HUES64 (cell line): Measurements from ENCODE around the gene SUGCT.
"Not testable (repeated sequence)": the region's sequence is repeated elsewhere in the genome, so short reads cannot be mapped to it uniquely, and the experiment has no call there.

Source experiments
- H3K27ac ChIP-seq: 2 replicates; pipeline ENCODE4 v1.7.0; 2013; ENCODE audit warnings: low read depth, low read length, inconsistent platforms
- H3K27me3 ChIP-seq: 2 replicates; pipeline ENCODE4 v1.6.1; 2013; ENCODE audit warnings: mild to moderate bottlenecking, low read length; ENCODE audit not compliant: insufficient read depth
- H3K36me3 ChIP-seq: 2 replicates; pipeline ENCODE4 v1.6.1; 2013; ENCODE audit warnings: mild to moderate bottlenecking, low read length; ENCODE audit not compliant: insufficient read depth
- H3K4me1 ChIP-seq: 2 replicates; pipeline ENCODE4 v1.6.1; 2013; ENCODE audit warnings: mild to moderate bottlenecking, low read length, moderate library complexity; ENCODE audit not compliant: insufficient read depth
- H3K4me3 ChIP-seq: 2 replicates; pipeline ENCODE4 v1.5.1; 2013; ENCODE audit warnings: mild to moderate bottlenecking, low read length, moderate library complexity
- H3K9ac ChIP-seq: 2 replicates; pipeline ENCODE4 v1.6.1; 2013; ENCODE audit warnings: mild to moderate bottlenecking, low read depth, low read length
- H3K9me3 ChIP-seq: 2 replicates; pipeline ENCODE4 v1.6.1; 2013; ENCODE audit warnings: low read depth, low read length; ENCODE audit not compliant: insufficient read depth
- WGBS: fragments of 150-250, 120-280 bp; methylation state at CpG from one replicate; pipeline ENCODE4 v1.1.7; 2013; ENCODE audit warnings: missing lambda C conversion rate; 5-methylcytosine and 5-hydroxymethylcytosine counted together

SUGCT gene

GRCh38 chr7:40139891-40140290, 5.1 kb downstream of the SUGCT start:
- H3K27me3 ChIP-seq: peaks cover 14% of the 10 kb centered on the region
- not testable (repeated sequence) for H3K36me3 ChIP-seq, H3K27ac ChIP-seq, H3K9ac ChIP-seq, H3K4me3 ChIP-seq, H3K4me1 ChIP-seq, H3K9me3 ChIP-seq
- 95% methylated on average over 13 of the region's 13 CpGs for WGBS

DNA sequence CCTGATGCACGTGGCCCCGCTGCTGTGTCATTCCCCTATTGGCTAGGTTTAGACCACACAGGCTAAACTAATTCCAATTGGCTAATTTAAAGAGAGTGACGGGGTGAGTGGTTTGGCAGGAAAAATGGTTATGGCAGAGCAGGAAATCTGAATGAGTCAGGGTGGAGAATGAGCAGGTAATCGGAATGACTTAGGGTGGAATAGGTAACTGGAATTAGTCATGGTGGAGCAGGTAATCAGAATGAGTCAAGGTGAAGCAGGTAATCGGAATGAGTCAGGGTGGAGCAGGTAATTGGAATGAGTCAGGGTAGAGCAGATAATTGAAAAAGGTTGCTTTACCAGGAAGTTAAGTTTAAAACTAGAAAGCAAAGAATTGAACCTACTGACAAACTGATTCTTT, 7.1 kb downstream of the SUGCT start:
- peaks cover 14% of the 10 kb centered on the region for H3K9me3 ChIP-seq
- H3K4me3 ChIP-seq, H3K9ac ChIP-seq, H3K4me1 ChIP-seq, H3K27me3 ChIP-seq, H3K27ac ChIP-seq, H3K36me3 ChIP-seq: not testable (repeated sequence)
- 94% methylated on average over 5 of the region's 5 CpGs for WGBS

GRCh38 chr7:40145596-40146130, 10.9 kb downstream of the SUGCT start:
- H3K4me1 ChIP-seq, H3K27ac ChIP-seq, H3K9ac ChIP-seq, H3K4me3 ChIP-seq, H3K36me3 ChIP-seq, H3K27me3 ChIP-seq: not testable (repeated sequence)
- peaks cover 25% of the 10 kb centered on the region for H3K9me3 ChIP-seq
- 95% methylated on average over 3 of the region's 3 CpGs for WGBS

GRCh38 chr7:40147371-40148246, 12.8 kb downstream of the SUGCT start:
- Histone ChIP-seq H3K9ac (no peak overlapping the region), H3K27ac (no peak overlapping the region), H3K27me3 (no peaks in the 10 kb centered on the region), H3K4me1 (peaks cover 10% of the 10 kb centered on the region; the same call in 1 of the 2 replicates), H3K9me3 (peaks cover 25% of the 10 kb centered on the region), H3K36me3 (no peaks in the 10 kb centered on the region), H3K4me3 (no peak overlapping the region)
- WGBS: 96% methylated on average over 19 of the region's 19 CpGs

DNA sequence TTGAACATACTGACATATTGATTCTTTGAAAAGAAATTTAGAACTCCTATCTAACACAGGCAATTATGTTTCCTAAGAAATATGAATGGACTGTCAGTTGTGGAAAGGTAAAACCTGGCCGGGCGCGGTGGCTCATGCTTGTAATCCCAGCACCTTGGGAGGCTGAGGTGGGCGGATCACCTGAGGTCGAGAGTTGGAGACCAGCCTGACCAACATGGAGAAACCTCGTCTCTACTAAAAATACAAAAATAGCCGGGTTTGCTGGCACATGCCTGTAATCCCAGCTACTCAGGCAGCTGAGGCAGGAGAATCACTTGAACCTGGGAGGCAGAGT, 13.4 kb downstream of the SUGCT start:
- not testable (repeated sequence) for H3K9ac ChIP-seq, H3K27me3 ChIP-seq, H3K4me1 ChIP-seq, H3K27ac ChIP-seq, H3K36me3 ChIP-seq, H3K4me3 ChIP-seq
- WGBS: 95% methylated on average over 7 of the region's 7 CpGs
- H3K9me3 ChIP-seq: peaks cover 25% of the 10 kb centered on the region

GRCh38 chr7:40148671-40149070, 13.9 kb downstream of the SUGCT start:
- peaks cover 10% of the 10 kb centered on the region; the same call in 1 of the 2 replicates for H3K4me1 ChIP-seq
- no peaks in the 10 kb centered on the region for H3K36me3 ChIP-seq
- WGBS: 37% methylated on average over 2 of the region's 2 CpGs
- peaks cover 25% of the 10 kb centered on the region for H3K9me3 ChIP-seq
- H3K9ac ChIP-seq: no peak overlapping the region
- H3K27ac ChIP-seq: peak overlapping the region; percentile 51; the same call in 1 of the 2 replicates
- H3K27me3 ChIP-seq: no peaks in the 10 kb centered on the region
- H3K4me3 ChIP-seq: no peak overlapping the region

DNA sequence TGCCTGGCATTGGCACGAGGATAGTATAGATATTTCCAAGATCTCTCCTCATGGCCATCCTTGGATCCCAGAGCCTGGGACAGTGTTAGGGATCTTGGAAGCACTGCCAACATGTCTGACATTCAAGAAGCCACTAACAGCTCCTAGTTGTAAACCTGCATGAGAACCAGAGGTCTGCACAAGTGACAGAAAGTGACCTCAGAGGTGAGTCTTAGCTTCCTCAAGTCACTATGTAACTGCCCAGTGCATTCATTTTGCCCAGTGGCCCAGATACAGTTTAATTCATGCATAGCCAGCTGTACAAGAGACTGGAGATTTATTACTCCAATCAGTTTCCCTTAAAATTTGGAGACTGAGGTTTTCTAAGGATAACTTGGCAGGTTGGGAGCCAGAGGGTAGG, 16.7 kb downstream of the SUGCT start:
- no peaks in the 10 kb centered on the region for H3K36me3 ChIP-seq
- H3K27me3 ChIP-seq: no peaks in the 10 kb centered on the region
- H3K9ac ChIP-seq: no peak overlapping the region
- WGBS: 100% methylated on average over 1 of the region's 1 CpG
- H3K9me3 ChIP-seq: peaks cover 15% of the 10 kb centered on the region
- H3K4me3 ChIP-seq: no peak overlapping the region
- no peak overlapping the region for H3K27ac ChIP-seq
- peaks cover 10% of the 10 kb centered on the region; the same call in 1 of the 2 replicates for H3K4me1 ChIP-seq

GRCh38 chr7:40156988-40157387, 22.2 kb downstream of the SUGCT start:
- no peaks in the 10 kb centered on the region for H3K9me3 ChIP-seq
- no peak overlapping the region for H3K27ac ChIP-seq
- WGBS: 94% methylated on average over 4 of the region's 4 CpGs

DNA sequence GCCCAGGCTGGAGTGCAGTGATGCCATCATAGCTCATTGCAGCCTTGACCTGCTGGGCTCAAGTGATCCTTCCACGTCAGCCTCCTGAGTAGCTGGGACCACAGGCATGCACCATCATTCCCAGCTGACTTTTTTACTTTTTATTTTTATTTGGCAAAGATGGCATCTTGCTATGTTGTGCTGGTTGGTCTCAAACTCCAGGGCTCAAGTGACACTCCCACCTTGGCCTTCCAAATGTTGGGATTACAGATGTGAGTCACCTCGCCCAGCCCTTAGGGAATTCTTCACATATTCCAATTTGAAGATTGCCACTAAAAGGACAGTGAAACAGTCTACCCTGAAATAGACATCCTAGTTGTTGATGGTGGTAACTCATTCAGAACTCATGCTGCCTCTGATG, 27.7 kb downstream of the SUGCT start:
- Histone ChIP-seq H3K36me3 (no peaks in the 10 kb centered on the region), H3K9ac (no peak overlapping the region), H3K27ac (no peak overlapping the region), H3K4me3 (no peak overlapping the region), H3K27me3 (no peaks in the 10 kb centered on the region), H3K4me1 (no peaks in the 10 kb centered on the region), H3K9me3 (no peaks in the 10 kb centered on the region)
- 91% methylated on average over 2 of the region's 2 CpGs for WGBS

More at GRCh38 chr7:40156988-40157387, 22.2 kb downstream of the SUGCT start:
- H3K9ac ChIP-seq: no peak overlapping the region
- no peaks in the 10 kb centered on the region for H3K27me3 ChIP-seq
- no peaks in the 10 kb centered on the region for H3K36me3 ChIP-seq
- no peaks in the 10 kb centered on the region for H3K4me1 ChIP-seq
- H3K4me3 ChIP-seq: no peak overlapping the region

GRCh38 chr7:40165216-40165615, 30.4 kb downstream of the SUGCT start:
- WGBS: 80% methylated on average over 1 of the region's 1 CpG
- no peak overlapping the region for H3K9ac ChIP-seq
- no peaks in the 10 kb centered on the region for H3K27me3 ChIP-seq
- no peak overlapping the region for H3K27ac ChIP-seq
- no peaks in the 10 kb centered on the region for H3K36me3 ChIP-seq
- H3K4me3 ChIP-seq: no peak overlapping the region
- no peaks in the 10 kb centered on the region for H3K9me3 ChIP-seq
- H3K4me1 ChIP-seq: no peaks in the 10 kb centered on the region

DNA sequence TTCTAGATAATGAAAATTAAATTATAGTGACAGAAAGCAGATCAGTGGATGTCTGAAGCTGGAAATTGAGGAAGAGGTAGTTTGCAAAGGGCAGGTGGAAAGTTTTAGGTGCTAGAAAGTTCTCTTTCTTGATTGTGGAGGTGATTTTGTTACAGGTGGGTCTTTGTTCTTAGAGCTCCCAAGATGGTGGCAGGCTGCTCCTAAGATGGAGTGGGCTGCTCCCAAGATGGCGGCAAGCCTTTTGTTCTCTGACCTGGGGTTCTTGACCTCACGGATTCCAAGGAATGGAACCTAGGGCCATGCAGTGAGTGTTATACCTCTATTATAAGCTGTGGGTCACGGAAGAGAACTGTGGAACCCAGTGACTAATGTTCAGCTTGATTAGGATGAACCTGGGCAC, 32.5 kb downstream of the SUGCT start:
- Histone ChIP-seq H3K9me3 (no peaks in the 10 kb centered on the region), H3K4me1 (peaks cover 4% of the 10 kb centered on the region; the same call in 1 of the 2 replicates), H3K9ac (no peak overlapping the region), H3K4me3 (no peak overlapping the region), H3K27me3 (no peaks in the 10 kb centered on the region), H3K36me3 (no peaks in the 10 kb centered on the region), H3K27ac (no peak overlapping the region)
- 97% methylated on average over 3 of the region's 3 CpGs for WGBS
